Measurements from ENCODE around the gene PAK4.

GRCh38 chr19:39171479-39172465 is 46.2 kb downstream of the PAK4 start:
- TF ChIP-seq TCF12 (IDR thresholded peaks at IDR 0.05; ENCODE audit: low read depth): no peak
- no peak for TF ChIP-seq REST (IDR thresholded peaks at IDR 0.05; ENCODE audit: low read depth)
- no peak for TF ChIP-seq TEAD4 (IDR thresholded peaks at IDR 0.05)
- TF ChIP-seq, protein P1, sequence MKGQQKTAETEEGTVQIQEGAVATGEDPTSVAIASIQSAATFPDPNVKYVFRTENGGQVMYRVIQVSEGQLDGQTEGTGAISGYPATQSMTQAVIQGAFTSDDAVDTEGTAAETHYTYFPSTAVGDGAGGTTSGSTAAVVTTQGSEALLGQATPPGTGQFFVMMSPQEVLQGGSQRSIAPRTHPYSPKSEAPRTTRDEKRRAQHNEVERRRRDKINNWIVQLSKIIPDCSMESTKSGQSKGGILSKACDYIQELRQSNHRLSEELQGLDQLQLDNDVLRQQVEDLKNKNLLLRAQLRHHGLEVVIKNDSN (IDR thresholded peaks at IDR 0.05): no peak
